ENCODE measurements around the gene UNC45A. TPM values are rescaled to one million over a fixed set of nuclear protein-coding genes. Genes with fewer than 3 reads are reported as not detected.
"Not testable (repeated sequence)": the region's sequence is repeated elsewhere in the genome, so short reads cannot be mapped to it uniquely, and the experiment has no call there.

The UNC45A gene
- 80.9 and 93.1 TPM in 2 replicates for total RNA-seq

GRCh38 chr15:90934949-90935751 lies at the start of gene UNC45A:
TSS of gene UNC45A (plus strand) at chr15:90935285. CDS start at chr15:90935325, 40 bp downstream.
- DNase-seq (ENCODE audit: low read depth in 2 of 2): peak; percentile 70 to 84

- peak; percentile 76 to 82 for DNase-seq (ENCODE audit: low read depth in 2 of 2)
Observed at GRCh38 chr15:90885432-90886290, 49.4 kb upstream of the UNC45A start.

GRCh38 chr15:90886291-90886614 lies 48.8 kb upstream of the UNC45A start:
- DNase-seq (ENCODE audit: low read depth in 2 of 2): no peak

GRCh38 chr15:90887037-90887481 lies 48.0 kb upstream of the UNC45A start:
- DNase-seq (ENCODE audit: low read depth in 2 of 2): no peak

GRCh38 chr15:90889313-90889730 lies 45.8 kb upstream of the UNC45A start:
- DNase-seq (ENCODE audit: low read depth in 2 of 2): no peak

GRCh38 chr15:90889736-90890456 lies 45.2 kb upstream of the UNC45A start:
- no peak for DNase-seq (ENCODE audit: low read depth in 2 of 2)

- no peak for DNase-seq (ENCODE audit: low read depth in 2 of 2)
Observed at GRCh38 chr15:90890839-90891238, 44.2 kb upstream of the UNC45A start.

- DNase-seq (ENCODE audit: low read depth in 2 of 2): no peak
Observed at GRCh38 chr15:90891346-90891949, 43.6 kb upstream of the UNC45A start.

GRCh38 chr15:90892023-90892422 lies 43.1 kb upstream of the UNC45A start:
- no peak for DNase-seq (ENCODE audit: low read depth in 2 of 2)

GRCh38 chr15:90892498-90893174 lies 42.4 kb upstream of the UNC45A start:
- no peak for DNase-seq (ENCODE audit: low read depth in 2 of 2)

- no peak for DNase-seq (ENCODE audit: low read depth in 2 of 2)
Observed at GRCh38 chr15:90893175-90894090, 41.7 kb upstream of the UNC45A start.

- peak; percentile 46 to 83 for DNase-seq (ENCODE audit: low read depth in 2 of 2)
Observed at GRCh38 chr15:90895571-90896117, 39.4 kb upstream of the UNC45A start.

- not testable (repeated sequence) for DNase-seq (ENCODE audit: low read depth in 2 of 2)
Observed at GRCh38 chr15:90897131-90897655, 37.9 kb upstream of the UNC45A start.

- peak in 1 of 2 donors; percentile 9 for DNase-seq (ENCODE audit: low read depth in 2 of 2)
Observed at GRCh38 chr15:90901175-90902039, 33.7 kb upstream of the UNC45A start.

- peak; percentile 82 to 83 for DNase-seq (ENCODE audit: low read depth in 2 of 2)
Observed at GRCh38 chr15:90902040-90902839, 32.8 kb upstream of the UNC45A start.

GRCh38 chr15:90902840-90903732 lies 32.0 kb upstream of the UNC45A start, which contains the start of gene MAN2A2:
TSS of gene MAN2A2 (plus strand) at chr15:90903302. CDS start at chr15:90904208, 906 bp downstream.
- DNase-seq (ENCODE audit: low read depth in 2 of 2): peak; percentile 42 to 48
